Activated naive CD8-positive, alpha-beta T cell treated with anti-CD3 and anti-CD28 coated beads, Interleukin-2, amount 10 ng/mL, durations not matched to agents 7 days and 5 days (primary cell): ENCODE data around the gene PML. TPM values are rescaled to one million over a fixed set of nuclear protein-coding genes. Genes with fewer than 3 reads are reported as not detected.
"Not testable (repeated sequence)": the region's sequence is repeated elsewhere in the genome, so short reads cannot be mapped to it uniquely, and the experiment has no call there.

Source experiments
- ATAC-seq: fragments of 150-1000 bp; cut with Tn5 transposase; one replicate; pipeline ENCODE4 v1.10.0; 2021; ENCODE audit warnings: low read depth, moderate library complexity
- POLR2A ChIA-PET: fragments of 350-600 bp; sonication (Branson Sonifier 250); formaldehyde crosslinking; loops from one replicate; lab custom pipeline; 2021; ENCODE audit warnings: antibody characterized with exemption; lab: Charles Lee
- DNase-seq: peaks from one replicate; pipeline ENCODE4 v3.0.0; 2021
- H3K27ac Mint-ChIP-seq: one replicate; pipeline ENCODE4 v1.8.0; 2022; ENCODE audit warnings: mild to moderate bottlenecking, mixed read lengths
- H3K27me3 Mint-ChIP-seq: one replicate; pipeline ENCODE4 v1.8.0; 2022; ENCODE audit warnings: mild to moderate bottlenecking, moderate library complexity, mixed read lengths
- H3K36me3 Mint-ChIP-seq: one replicate; pipeline ENCODE4 v1.8.0; 2021; ENCODE audit warnings: mild to moderate bottlenecking, mixed read lengths
- H3K4me1 Mint-ChIP-seq: one replicate; pipeline ENCODE4 v1.8.0; 2021; ENCODE audit warnings: mixed read lengths
- H3K4me3 Mint-ChIP-seq: one replicate; pipeline ENCODE4 v1.8.0; 2022; ENCODE audit warnings: mild to moderate bottlenecking, moderate library complexity, mixed read lengths
- H3K9me3 Mint-ChIP-seq: one replicate; pipeline ENCODE4 v1.8.0; 2021; ENCODE audit warnings: mixed read lengths
- total RNA-seq, 2 experiments: library from RNA; stranded (reverse); gene quantifications; one replicate each; pipeline ENCODE4 v1.2.3, GENCODE V29; 2021

PML gene
- total RNA-seq, 2 experiments from 2014 or later = 118 to 120 TPM

DNA sequence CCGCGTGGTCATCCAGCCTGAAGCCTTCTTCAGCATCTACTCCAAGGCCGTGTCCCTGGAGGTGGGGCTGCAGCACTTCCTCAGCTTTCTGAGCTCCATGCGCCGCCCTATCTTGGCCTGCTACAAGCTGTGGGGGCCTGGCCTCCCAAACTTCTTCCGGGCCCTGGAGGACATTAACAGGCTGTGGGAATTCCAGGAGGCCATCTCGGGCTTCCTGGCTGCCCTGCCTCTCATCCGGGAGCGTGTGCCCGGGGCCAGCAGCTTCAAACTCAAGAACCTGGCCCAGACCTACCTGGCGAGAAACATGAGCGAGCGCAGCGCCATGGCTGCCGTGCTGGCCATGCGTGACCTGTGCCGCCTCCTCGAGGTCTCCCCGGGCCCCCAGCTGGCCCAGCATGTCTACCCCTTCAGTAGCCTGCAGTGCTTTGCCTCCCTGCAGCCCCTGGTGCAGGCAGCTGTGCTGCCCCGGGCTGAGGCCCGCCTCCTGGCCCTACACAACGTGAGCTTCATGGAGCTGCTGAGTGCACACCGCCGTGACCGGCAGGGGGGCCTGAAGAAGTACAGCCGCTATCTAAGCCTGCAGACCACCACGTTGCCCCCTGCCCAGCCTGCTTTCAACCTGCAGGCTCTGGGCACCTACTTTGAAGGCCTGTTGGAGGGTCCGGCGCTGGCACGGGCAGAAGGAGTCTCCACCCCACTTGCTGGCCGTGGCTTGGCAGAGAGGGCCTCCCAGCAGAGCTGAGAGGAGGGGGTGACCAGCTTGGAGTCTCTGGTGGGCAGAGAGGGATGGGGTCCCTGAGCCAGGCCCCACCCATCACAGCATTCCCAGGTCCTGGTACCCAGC, 50.0 kb downstream of the PML start:
- no peaks in the 10 kb centered on the region for H3K27me3 Mint-ChIP-seq
- H3K9me3 Mint-ChIP-seq = no peaks in the 10 kb centered on the region
- peaks cover 2% of the 10 kb centered on the region for H3K36me3 Mint-ChIP-seq
- ATAC-seq (no peak), DNase-seq (no peak)
- POLR2A ChIA-PET = interaction anchor here (0.8 to 1.3 kb wide), 2 partner anchors 12 to 326 kb away, joined by 3 read pairs; no protein-coding TSS in a partner anchor
- peaks cover 8% of the 10 kb centered on the region for H3K4me1 Mint-ChIP-seq
- H3K4me3 Mint-ChIP-seq = no peak overlapping the region
- H3K27ac Mint-ChIP-seq = no peak overlapping the region

- no peaks in the 10 kb centered on the region for H3K27me3 Mint-ChIP-seq
- peaks cover 8% of the 10 kb centered on the region for H3K4me1 Mint-ChIP-seq
- DNase-seq (no peak), ATAC-seq (no peak)
- no peak overlapping the region for H3K27ac Mint-ChIP-seq
- peaks cover 2% of the 10 kb centered on the region for H3K36me3 Mint-ChIP-seq
- POLR2A ChIA-PET = interaction anchor here (1.3 kb wide), 1 partner anchor 13 kb away, joined by 3 read pairs; no protein-coding TSS in a partner anchor
- H3K4me3 Mint-ChIP-seq = no peak overlapping the region
- no peaks in the 10 kb centered on the region for H3K9me3 Mint-ChIP-seq
Measured at GRCh38 chr15:74045184-74045583, 50.7 kb downstream of the PML start.

DNA sequence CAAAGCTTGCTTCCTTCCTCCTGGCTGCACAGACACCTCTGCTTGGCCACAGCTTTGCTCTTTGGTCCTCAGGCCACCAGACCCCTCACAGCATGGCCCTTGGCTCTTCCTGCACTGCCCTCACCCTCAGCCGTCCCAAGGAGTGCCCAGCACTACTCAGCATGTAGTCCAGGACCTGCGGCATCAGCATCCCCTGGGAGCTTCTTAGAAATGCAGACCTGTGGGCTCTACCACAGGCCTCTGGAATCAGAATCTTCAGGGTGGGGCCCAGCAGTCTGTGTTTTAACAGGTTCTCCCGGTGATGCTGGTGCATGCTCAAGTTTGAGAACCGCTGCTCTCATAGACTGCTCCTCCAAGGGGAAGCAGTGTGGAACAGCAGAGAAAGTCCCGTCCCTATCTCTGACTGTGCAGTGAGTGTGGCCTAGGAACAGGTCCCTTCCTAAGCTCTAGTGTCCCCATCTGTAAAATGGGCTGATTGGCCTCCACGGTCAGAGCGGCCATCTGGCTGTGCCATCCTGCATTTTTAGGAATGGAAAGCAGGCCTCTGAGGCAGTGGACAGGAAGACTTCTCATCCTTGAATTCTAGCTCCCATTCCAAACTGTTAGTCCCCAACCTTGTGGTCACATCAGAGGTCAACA, 51.2 kb downstream of the PML start:
- Mint-ChIP-seq H3K4me3 (no peak overlapping the region), H3K9me3 (no peaks in the 10 kb centered on the region), H3K4me1 (peaks cover 8% of the 10 kb centered on the region), H3K36me3 (peaks cover 2% of the 10 kb centered on the region), H3K27me3 (peaks cover 2% of the 10 kb centered on the region), H3K27ac (peak overlapping the region; percentile 32)
- no peak for ATAC-seq
- DNase-seq = peak; percentile 6
- POLR2A ChIA-PET = interaction anchor here (1.0 to 1.3 kb wide), 2 partner anchors 14 to 18 kb away, joined by 3 read pairs; no protein-coding TSS in a partner anchor

GRCh38 chr15:74046275-74046674, 51.8 kb downstream of the PML start:
- DNase-seq = no peak
- no peaks in the 10 kb centered on the region for H3K9me3 Mint-ChIP-seq
- peaks cover 2% of the 10 kb centered on the region for H3K36me3 Mint-ChIP-seq
- peaks cover 8% of the 10 kb centered on the region for H3K4me1 Mint-ChIP-seq
- no peak for ATAC-seq
- peak overlapping the region; percentile 32 for H3K27ac Mint-ChIP-seq
- POLR2A ChIA-PET = interaction anchor here (1.0 to 1.3 kb wide), 2 partner anchors 14 to 18 kb away, joined by 3 read pairs; no protein-coding TSS in a partner anchor
- H3K4me3 Mint-ChIP-seq = no peak overlapping the region
- H3K27me3 Mint-ChIP-seq = peaks cover 2% of the 10 kb centered on the region

GRCh38 chr15:74050127-74050526, 55.6 kb downstream of the PML start:
- Mint-ChIP-seq H3K36me3 (peaks cover 2% of the 10 kb centered on the region), H3K9me3 (no peaks in the 10 kb centered on the region), H3K27me3 (peaks cover 5% of the 10 kb centered on the region), H3K4me1 (peaks cover 14% of the 10 kb centered on the region), H3K27ac (no peak overlapping the region), H3K4me3 (no peak overlapping the region)
- ATAC-seq (no peak), DNase-seq (peak; percentile 21)
- POLR2A ChIA-PET = interaction anchor here (1.1 to 1.2 kb wide), 2 partner anchors 74 to 84 kb away, joined by 4 to 5 read pairs; no protein-coding TSS in a partner anchor

GRCh38 chr15:74050556-74051234, 56.2 kb downstream of the PML start:
- Mint-ChIP-seq H3K4me3 (no peak overlapping the region), H3K27me3 (peaks cover 5% of the 10 kb centered on the region), H3K36me3 (peaks cover 2% of the 10 kb centered on the region), H3K27ac (no peak overlapping the region), H3K4me1 (peaks cover 14% of the 10 kb centered on the region), H3K9me3 (no peaks in the 10 kb centered on the region)
- peak; percentile 4 for DNase-seq
- POLR2A ChIA-PET = interaction anchor here (1.2 kb wide), 1 partner anchor 75 kb away, joined by 5 read pairs; no protein-coding TSS in a partner anchor
- no peak for ATAC-seq

GRCh38 chr15:74052271-74053260, 58.0 kb downstream of the PML start:
- H3K4me3 Mint-ChIP-seq, H3K36me3 Mint-ChIP-seq, H3K27me3 Mint-ChIP-seq, ATAC-seq, POLR2A ChIA-PET, H3K27ac Mint-ChIP-seq, H3K9me3 Mint-ChIP-seq: not testable (repeated sequence)
- peaks cover 12% of the 10 kb centered on the region for H3K4me1 Mint-ChIP-seq
- DNase-seq = peak; percentile 28

DNA sequence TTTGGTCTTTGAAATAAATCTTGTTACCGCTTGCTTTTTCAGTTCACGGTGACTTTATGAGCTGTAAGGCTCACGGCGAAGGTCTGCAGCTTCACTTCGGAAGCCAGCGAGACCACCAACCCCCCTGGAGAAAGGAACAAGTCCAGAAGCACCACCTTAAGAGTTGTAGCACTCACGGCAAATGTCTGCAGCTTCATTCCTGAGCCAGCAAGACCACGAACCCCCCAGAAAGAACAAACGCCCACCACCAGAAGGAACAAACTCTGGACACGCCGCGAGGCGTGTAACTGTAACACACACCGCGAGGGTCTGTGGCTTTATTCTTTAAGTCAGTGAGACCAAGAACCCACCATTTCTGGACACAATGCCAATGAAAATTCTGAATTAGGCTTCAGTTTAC, 59.0 kb downstream of the PML start:
- DNase-seq (peak; percentile 16), ATAC-seq (no peak)
- POLR2A ChIA-PET = interaction anchor here (0.8 kb wide), 1 partner anchor 59 kb away, joined by 3 read pairs; the partner anchor contains the start of gene PML
- Mint-ChIP-seq H3K27me3 (peaks cover 5% of the 10 kb centered on the region), H3K4me1 (peaks cover 6% of the 10 kb centered on the region), H3K4me3 (no peak overlapping the region), H3K9me3 (peaks cover 2% of the 10 kb centered on the region), H3K27ac (no peak overlapping the region), H3K36me3 (no peaks in the 10 kb centered on the region)

DNA sequence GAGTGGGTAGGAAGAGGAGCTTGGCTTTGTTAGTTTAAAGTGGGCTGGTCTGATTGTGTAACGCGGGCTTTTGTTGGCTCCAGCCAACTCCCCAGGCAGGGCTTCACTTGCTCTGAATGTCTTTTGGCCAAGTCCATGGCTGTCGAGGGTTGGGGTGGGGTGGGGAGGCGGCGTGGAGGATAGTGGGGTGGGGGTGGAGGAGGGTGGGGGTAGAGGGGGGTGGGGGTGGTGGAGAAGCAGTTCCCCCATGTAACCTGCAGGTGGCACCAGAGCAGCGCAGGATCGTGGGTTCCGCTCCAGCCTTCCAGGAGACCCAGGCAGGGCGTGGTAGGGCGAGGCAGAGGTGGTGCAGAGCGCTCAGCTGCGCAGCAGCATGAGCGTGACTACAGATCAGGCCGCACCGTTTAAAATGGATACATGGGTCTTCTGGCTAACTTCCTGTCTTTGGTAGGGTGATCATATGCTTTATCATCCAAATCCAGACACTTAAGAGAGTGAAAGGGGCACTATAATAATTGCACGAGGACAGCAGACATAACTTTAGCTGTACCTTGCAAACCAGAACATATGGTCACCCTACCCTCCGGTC, 59.5 kb downstream of the PML start:
- ATAC-seq (peak; percentile 99), DNase-seq (peak; percentile 73)
- Mint-ChIP-seq H3K9me3 (peaks cover 2% of the 10 kb centered on the region), H3K27me3 (peaks cover 5% of the 10 kb centered on the region), H3K27ac (no peak overlapping the region), H3K4me1 (peaks cover 6% of the 10 kb centered on the region), H3K36me3 (no peaks in the 10 kb centered on the region), H3K4me3 (peak overlapping the region; percentile 39)
- POLR2A ChIA-PET = interaction anchor here (0.7 to 0.8 kb wide), 2 partner anchors 60 to 269 kb away, joined by 3 to 4 read pairs; partner anchors contain the start of gene PML

GRCh38 chr15:74055804-74056203, 61.3 kb downstream of the PML start:
- H3K4me3 Mint-ChIP-seq = no peak overlapping the region
- H3K27ac Mint-ChIP-seq = no peak overlapping the region
- H3K27me3 Mint-ChIP-seq = peaks cover 2% of the 10 kb centered on the region
- POLR2A ChIA-PET = no interaction called here
- H3K4me1 Mint-ChIP-seq = peaks cover 22% of the 10 kb centered on the region
- DNase-seq (no peak), ATAC-seq (no peak)
- H3K9me3 Mint-ChIP-seq = peaks cover 2% of the 10 kb centered on the region
- H3K36me3 Mint-ChIP-seq = peaks cover 5% of the 10 kb centered on the region

DNA sequence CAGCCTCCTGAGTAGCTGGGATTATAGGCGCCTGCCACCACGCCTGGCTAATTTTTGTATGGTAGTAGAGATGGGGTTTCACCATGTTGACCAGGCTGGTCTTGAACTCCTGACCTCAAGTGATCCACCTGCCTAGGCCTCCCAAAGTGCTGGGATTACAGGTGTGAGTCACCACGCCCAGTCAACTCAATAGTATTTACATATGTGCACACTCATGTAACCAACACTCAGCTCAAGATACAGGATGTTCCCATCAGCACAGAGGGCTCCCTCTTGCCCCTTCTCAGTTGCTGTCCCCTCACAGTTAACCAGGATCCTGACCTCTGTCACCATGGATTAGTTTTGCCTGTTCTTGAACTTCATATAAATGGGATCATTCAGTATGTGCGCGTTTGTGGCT, 61.8 kb downstream of the PML start:
- peaks cover 24% of the 10 kb centered on the region for H3K4me1 Mint-ChIP-seq
- H3K9me3 Mint-ChIP-seq, H3K36me3 Mint-ChIP-seq, H3K27ac Mint-ChIP-seq, H3K4me3 Mint-ChIP-seq, ATAC-seq, H3K27me3 Mint-ChIP-seq, POLR2A ChIA-PET: not testable (repeated sequence)
- peak; percentile 12 for DNase-seq
